SK-N-SH (cell line): ENCODE data around the gene COL5A1.

Experiments
- CTCF ChIP-seq: fragments of 200-600 bp; sonication (generic); IDR thresholded peaks from 2 replicates; pipeline ENCODE4 v1.6.1; 2017; ENCODE audit warnings: antibody characterized with exemption, mild to moderate bottlenecking, moderate library complexity
- EP300 ChIP-seq, 2 experiments: IDR thresholded peaks; 2 replicates each; pipeline versions ENCODE4 v1.4.0 to v1.6.1; 2012; ENCODE audit warnings: borderline replicate concordance in 1 of 2, low read depth in 1 of 2, low read length in 1 of 2
- GATA2 ChIP-seq: sonication (generic); formaldehyde crosslinking; IDR thresholded peaks from 2 replicates; pipeline ENCODE4 v1.5.0; 2020; ENCODE audit warnings: mild to moderate bottlenecking, missing genetic modification reagents
- MAX ChIP-seq: IDR thresholded peaks from 2 replicates; pipeline ENCODE4 v1.4.0; 2012; ENCODE audit warnings: low read depth
- MEF2A ChIP-seq: IDR thresholded peaks from 2 replicates; pipeline ENCODE4 v1.4.0; 2012; ENCODE audit warnings: low read depth, borderline replicate concordance
- RFX5 ChIP-seq: IDR thresholded peaks from 2 replicates; pipeline ENCODE4 v1.6.1; 2012; ENCODE audit warnings: mild to moderate bottlenecking, improper control_type of control experiment, low read length

- no peak for TF ChIP-seq CTCF
- TF ChIP-seq MAX: no peak
- no peak for TF ChIP-seq GATA2
- no peak for TF ChIP-seq EP300 (IDR thresholded peaks at IDR 0.05; ENCODE audit: borderline replicate concordance in 1 of 2, low read depth in 1 of 2, low read length in 1 of 2)
- no peak for TF ChIP-seq RFX5
- TF ChIP-seq MEF2A: no peak
Measured at GRCh38 chr9:134705786-134706185, 64.2 kb downstream of the COL5A1 start.
